CD4-positive, alpha-beta T cell treated with Interleukin-15 for 1 hour (primary cell): ENCODE measurements around the gene METTL6.

Experiments
- DNase-seq: peaks from one replicate; pipeline ENCODE4 v3.0.0-alpha.2; 2020

Gene METTL6

DNA sequence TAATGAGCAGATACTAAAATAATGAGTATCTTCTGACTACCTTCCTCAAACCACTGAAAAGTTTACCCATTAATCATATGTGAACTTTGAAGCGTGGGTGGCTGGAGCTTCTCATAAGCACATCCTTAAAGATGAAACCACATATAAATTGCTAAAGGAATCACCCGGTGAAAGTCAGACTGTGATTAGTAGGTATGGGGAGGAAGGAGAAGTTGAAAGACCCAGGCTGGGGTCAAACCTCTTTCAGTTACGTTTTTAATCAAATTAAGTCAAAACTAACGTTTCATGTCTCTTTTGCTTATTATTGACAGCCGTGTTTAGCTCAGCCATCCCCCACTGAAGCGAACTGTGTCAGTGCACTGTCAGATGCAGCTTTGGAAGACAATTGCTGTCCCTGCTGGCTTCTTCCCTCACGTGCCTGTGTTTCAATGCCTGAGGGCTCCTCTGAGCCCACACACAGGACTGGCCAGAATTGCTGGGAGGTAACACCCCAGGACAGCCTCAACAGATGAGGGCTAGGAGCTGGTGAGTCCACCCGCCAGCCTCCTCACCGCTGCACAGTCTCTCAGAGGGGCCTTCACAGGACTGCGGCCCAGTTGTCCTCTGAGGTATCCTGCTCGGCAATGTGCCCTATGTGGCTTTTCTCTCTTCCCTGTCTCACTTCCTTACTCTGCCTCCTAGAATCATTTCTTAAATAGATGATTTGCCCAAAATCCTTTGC lies 65.7 kb downstream of the METTL6 start:
- no peak for DNase-seq

DNA sequence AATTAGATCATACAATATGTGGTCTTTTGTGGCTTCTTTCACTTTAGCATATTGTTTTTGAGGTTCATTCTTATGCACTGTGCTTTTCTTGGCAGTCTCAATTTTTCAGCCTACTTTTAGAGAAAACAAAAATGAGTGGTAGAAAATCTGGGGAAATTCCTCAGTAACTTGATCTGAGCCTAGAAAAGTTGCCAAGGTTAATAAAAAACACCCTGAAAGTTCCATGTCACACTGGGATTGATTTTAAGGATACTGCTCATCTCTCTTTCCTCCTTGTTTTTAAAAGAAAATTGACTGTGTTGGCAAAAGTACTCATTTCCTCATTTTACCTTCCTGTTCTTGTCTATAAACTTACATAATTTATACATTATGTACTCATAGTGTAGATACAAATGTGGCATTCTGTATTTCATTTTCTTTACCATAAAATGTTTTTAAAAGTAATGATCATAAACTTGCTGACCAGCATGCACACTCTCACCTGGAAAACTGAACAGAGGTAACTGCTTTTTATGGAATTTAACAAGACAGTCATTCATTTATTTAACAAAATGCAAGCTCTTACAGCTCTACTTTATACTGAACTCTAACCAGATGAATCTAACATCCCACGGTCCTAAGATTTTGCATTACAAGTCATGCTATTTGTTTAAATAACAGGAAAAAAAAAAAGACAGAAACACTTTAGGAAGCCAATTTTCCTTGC lies 66.4 kb downstream of the METTL6 start:
- DNase-seq, result no peak
